HEK293 (cell line): ENCODE data around the gene ZBTB24.

ENCODE experiments used
- CTCF ChIA-PET: fragments of 350-600 bp; formaldehyde crosslinking; extraction: SDS; loops from one replicate; lab custom pipeline; 2021; ENCODE audit warnings: antibody characterized with exemption; lab: Yijun Ruan, JAX
- POLR2A ChIA-PET: fragments of 300-600 bp; formaldehyde crosslinking; extraction: SDS; loops from one replicate; lab custom pipeline; 2020; ENCODE audit warnings: antibody characterized with exemption, inconsistent platforms; lab: Yijun Ruan, JAX
- H3K27ac ChIP-seq: fragments of 200-500 bp; sonication (Bioruptor generic); 2 replicates; pipeline ENCODE4 v1.5.1; 2014; ENCODE audit warnings: low read depth, low read length, control low read depth, inconsistent platforms; ENCODE audit errors: extremely low read depth
- H3K36me3 ChIP-seq, 2 experiments: fragments of 200-500 bp in 1 of 2; sonication (Bioruptor generic) in 1 of 2; 1 replicate in 1 of 2; 2 replicates in 1 of 2; pipeline ENCODE4 v1.5.1; 2014 to 2017; ENCODE audit warnings: inconsistent platforms in 2 of 2, low read length in 2 of 2; ENCODE audit not compliant: control insufficient read depth in 2 of 2, insufficient read depth in 1 of 2
- H3K4me1 ChIP-seq: fragments of 200-500 bp; sonication (Bioruptor generic); 2 replicates; pipeline ENCODE4 v1.5.1; 2014; ENCODE audit warnings: mild to moderate bottlenecking, low read length, inconsistent platforms; ENCODE audit not compliant: control insufficient read depth, insufficient read depth
- H3K4me3 ChIP-seq: 2 replicates; pipeline ENCODE4 v1.5.1; 2011; ENCODE audit warnings: low read depth, mild to moderate bottlenecking, control low read depth, low read length, moderate library complexity
- H3K9me3 ChIP-seq: fragments of 200-500 bp; sonication (Bioruptor generic); 2 replicates; pipeline ENCODE4 v1.5.1; 2014; ENCODE audit warnings: low read depth, low read length, inconsistent platforms; ENCODE audit not compliant: control insufficient read depth, insufficient read depth
- OSR2 ChIP-seq: fragments of 450-650 bp; formaldehyde crosslinking; IDR thresholded peaks from 2 replicates; pipeline ENCODE4 v1.5.1; 2016; ENCODE audit warnings: missing biosample characterization, missing genetic modification characterization
- PRDM10 ChIP-seq: fragments of 450-650 bp; formaldehyde crosslinking; IDR thresholded peaks from 2 replicates; pipeline ENCODE4 v1.5.1; 2016; ENCODE audit warnings: missing biosample characterization, missing genetic modification characterization
- PRDM4 ChIP-seq: fragments of 450-650 bp; formaldehyde crosslinking; IDR thresholded peaks from 2 replicates; pipeline ENCODE4 v1.5.1; 2017; ENCODE audit warnings: missing biosample characterization, missing genetic modification characterization
- SP3 ChIP-seq: fragments of 450-650 bp; formaldehyde crosslinking; IDR thresholded peaks from 2 replicates; pipeline ENCODE4 v1.5.1; 2016; ENCODE audit warnings: missing biosample characterization, missing genetic modification characterization
- ZBTB17 ChIP-seq: fragments of 450-650 bp; formaldehyde crosslinking; IDR thresholded peaks from 2 replicates; pipeline ENCODE4 v1.5.1; 2016; ENCODE audit warnings: missing biosample characterization, missing genetic modification characterization
- ZEB2 ChIP-seq: fragments of 450-650 bp; formaldehyde crosslinking; IDR thresholded peaks from 2 replicates; pipeline ENCODE4 v1.5.1; 2016; ENCODE audit warnings: missing biosample characterization, missing genetic modification characterization
- ZNF175 ChIP-seq: fragments of 450-650 bp; formaldehyde crosslinking; IDR thresholded peaks from 2 replicates; pipeline ENCODE4 v1.5.1; 2016; ENCODE audit warnings: missing biosample characterization, missing genetic modification characterization
- ZNF23 ChIP-seq: fragments of 450-650 bp; formaldehyde crosslinking; IDR thresholded peaks from 2 replicates; pipeline ENCODE4 v1.5.1; 2016; ENCODE audit warnings: missing biosample characterization, missing genetic modification characterization, borderline replicate concordance
- ZNF239 ChIP-seq: fragments of 450-650 bp; formaldehyde crosslinking; IDR thresholded peaks from 2 replicates; pipeline ENCODE4 v1.5.1; 2016; ENCODE audit warnings: missing biosample characterization, missing genetic modification characterization
- ZNF37A ChIP-seq: fragments of 450-650 bp; IDR thresholded peaks from 2 replicates; pipeline ENCODE4 v1.5.1; 2018; ENCODE audit warnings: missing biosample characterization, missing genetic modification characterization
- ZNF404 ChIP-seq: fragments of 450-650 bp; formaldehyde crosslinking; IDR thresholded peaks from 2 replicates; pipeline ENCODE4 v1.5.1; 2017; ENCODE audit warnings: missing biosample characterization, missing genetic modification characterization
- ZNF449 ChIP-seq: fragments of 450-650 bp; formaldehyde crosslinking; IDR thresholded peaks from 2 replicates; pipeline ENCODE4 v1.5.1; 2017; ENCODE audit warnings: missing biosample characterization, mild to moderate bottlenecking, missing genetic modification characterization, moderate library complexity
- ZNF513 ChIP-seq: fragments of 450-650 bp; IDR thresholded peaks from 2 replicates; pipeline ENCODE4 v1.5.1; 2018; ENCODE audit warnings: missing biosample characterization, missing genetic modification characterization
- ZNF571 ChIP-seq: fragments of 450-650 bp; formaldehyde crosslinking; IDR thresholded peaks from 2 replicates; pipeline ENCODE4 v1.5.0; 2017; ENCODE audit warnings: missing biosample characterization, missing genetic modification characterization
- ZNF629 ChIP-seq: fragments of 450-650 bp; formaldehyde crosslinking; IDR thresholded peaks from 2 replicates; pipeline ENCODE4 v1.5.1; 2017; ENCODE audit warnings: missing biosample characterization, missing genetic modification characterization
- ZNF777 ChIP-seq: fragments of 450-650 bp; formaldehyde crosslinking; IDR thresholded peaks from 2 replicates; pipeline ENCODE4 v1.5.1; 2017; ENCODE audit warnings: missing biosample characterization, missing genetic modification characterization, borderline replicate concordance
- ZSCAN16 ChIP-seq: fragments of 450-650 bp; formaldehyde crosslinking; IDR thresholded peaks from 2 replicates; pipeline ENCODE4 v1.5.1; 2016; ENCODE audit warnings: missing biosample characterization, missing genetic modification characterization
- TF ChIP-seq, protein P1 (sequence below): fragments of 450-650 bp; formaldehyde crosslinking; IDR thresholded peaks from 2 replicates; pipeline ENCODE4 v1.5.1; 2016; ENCODE audit warnings: missing biosample characterization, missing genetic modification characterization, borderline replicate concordance
- TF ChIP-seq, protein P2 (sequence below): fragments of 450-650 bp; formaldehyde crosslinking; IDR thresholded peaks from 2 replicates; pipeline ENCODE4 v1.5.1; 2016; ENCODE audit warnings: missing biosample characterization, missing genetic modification characterization

Gene ZBTB24

DNA sequence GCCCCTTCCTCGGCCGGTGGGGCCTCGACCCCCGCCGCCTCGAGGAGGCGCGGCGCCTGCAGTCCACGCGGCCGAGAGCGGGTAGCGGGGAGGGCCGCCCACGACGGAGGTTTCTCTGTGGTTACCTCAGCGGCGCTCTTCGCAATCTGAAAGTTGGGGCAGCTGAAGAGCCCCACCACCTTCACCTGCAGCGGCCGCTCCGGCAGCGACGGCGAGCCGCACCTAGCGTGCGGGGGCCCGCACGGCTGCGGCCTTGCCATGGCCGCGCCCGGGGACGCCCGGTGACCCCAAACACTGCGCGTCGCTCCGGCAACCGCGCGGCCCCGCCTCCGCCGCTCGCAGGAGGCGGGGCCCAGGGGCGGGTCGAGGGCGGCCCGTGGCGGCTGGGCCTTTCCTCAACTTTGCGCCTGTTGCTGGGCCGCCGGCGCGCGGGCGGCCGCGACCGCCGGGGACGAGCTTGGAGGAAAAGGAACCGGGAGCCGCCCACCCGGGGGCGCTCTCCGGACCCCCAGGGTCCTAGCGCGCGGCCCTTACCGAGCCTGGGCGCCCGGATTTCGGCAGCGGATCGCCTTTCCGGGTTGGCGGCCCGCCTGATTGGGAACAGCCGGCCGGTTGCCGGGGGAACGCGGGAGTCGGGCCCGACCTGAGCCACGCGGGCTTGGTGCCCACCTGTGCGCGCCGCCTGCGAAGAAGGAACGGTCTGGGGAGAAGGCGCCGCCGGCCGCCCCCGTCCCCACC lies 42.5 kb downstream of the ZBTB24 start, which contains the start of the genes PPIL6 and SMPD2 (continued):
- TF ChIP-seq SP3 (tag by site-specific recombination) (peak; percentile 66), ZBTB17 (tag by site-specific recombination) (peak; percentile 12; the same call in 1 of the 2 replicates), ZNF629 (tag by site-specific recombination) (peak; percentile 23; the same call in 1 of the 2 replicates), ZNF239 (tag by site-specific recombination) (no peak), ZEB2 (peak; percentile 68; the same call in 1 of the 2 replicates), ZNF449 (tag by site-specific recombination) (peak; percentile 67)
- TF ChIP-seq, protein P1, sequence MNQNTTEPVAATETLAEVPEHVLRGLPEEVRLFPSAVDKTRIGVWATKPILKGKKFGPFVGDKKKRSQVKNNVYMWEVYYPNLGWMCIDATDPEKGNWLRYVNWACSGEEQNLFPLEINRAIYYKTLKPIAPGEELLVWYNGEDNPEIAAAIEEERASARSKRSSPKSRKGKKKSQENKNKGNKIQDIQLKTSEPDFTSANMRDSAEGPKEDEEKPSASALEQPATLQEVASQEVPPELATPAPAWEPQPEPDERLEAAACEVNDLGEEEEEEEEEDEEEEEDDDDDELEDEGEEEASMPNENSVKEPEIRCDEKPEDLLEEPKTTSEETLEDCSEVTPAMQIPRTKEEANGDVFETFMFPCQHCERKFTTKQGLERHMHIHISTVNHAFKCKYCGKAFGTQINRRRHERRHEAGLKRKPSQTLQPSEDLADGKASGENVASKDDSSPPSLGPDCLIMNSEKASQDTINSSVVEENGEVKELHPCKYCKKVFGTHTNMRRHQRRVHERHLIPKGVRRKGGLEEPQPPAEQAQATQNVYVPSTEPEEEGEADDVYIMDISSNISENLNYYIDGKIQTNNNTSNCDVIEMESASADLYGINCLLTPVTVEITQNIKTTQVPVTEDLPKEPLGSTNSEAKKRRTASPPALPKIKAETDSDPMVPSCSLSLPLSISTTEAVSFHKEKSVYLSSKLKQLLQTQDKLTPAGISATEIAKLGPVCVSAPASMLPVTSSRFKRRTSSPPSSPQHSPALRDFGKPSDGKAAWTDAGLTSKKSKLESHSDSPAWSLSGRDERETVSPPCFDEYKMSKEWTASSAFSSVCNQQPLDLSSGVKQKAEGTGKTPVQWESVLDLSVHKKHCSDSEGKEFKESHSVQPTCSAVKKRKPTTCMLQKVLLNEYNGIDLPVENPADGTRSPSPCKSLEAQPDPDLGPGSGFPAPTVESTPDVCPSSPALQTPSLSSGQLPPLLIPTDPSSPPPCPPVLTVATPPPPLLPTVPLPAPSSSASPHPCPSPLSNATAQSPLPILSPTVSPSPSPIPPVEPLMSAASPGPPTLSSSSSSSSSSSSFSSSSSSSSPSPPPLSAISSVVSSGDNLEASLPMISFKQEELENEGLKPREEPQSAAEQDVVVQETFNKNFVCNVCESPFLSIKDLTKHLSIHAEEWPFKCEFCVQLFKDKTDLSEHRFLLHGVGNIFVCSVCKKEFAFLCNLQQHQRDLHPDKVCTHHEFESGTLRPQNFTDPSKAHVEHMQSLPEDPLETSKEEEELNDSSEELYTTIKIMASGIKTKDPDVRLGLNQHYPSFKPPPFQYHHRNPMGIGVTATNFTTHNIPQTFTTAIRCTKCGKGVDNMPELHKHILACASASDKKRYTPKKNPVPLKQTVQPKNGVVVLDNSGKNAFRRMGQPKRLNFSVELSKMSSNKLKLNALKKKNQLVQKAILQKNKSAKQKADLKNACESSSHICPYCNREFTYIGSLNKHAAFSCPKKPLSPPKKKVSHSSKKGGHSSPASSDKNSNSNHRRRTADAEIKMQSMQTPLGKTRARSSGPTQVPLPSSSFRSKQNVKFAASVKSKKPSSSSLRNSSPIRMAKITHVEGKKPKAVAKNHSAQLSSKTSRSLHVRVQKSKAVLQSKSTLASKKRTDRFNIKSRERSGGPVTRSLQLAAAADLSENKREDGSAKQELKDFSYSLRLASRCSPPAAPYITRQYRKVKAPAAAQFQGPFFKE, result no peak

- H3K36me3 ChIP-seq, result no peaks in the 10 kb centered on the region
- ChIA-PET CTCF (interaction anchor here (0.8 to 2.0 kb wide), 2 partner anchors 248 to 652 kb away, joined by 3 to 8 read pairs; no protein-coding TSS in a partner anchor), POLR2A (interaction anchor here (0.6 kb wide), 1 partner anchor 52 kb away, joined by 3 read pairs; no protein-coding TSS in a partner anchor)
- no peaks in the 10 kb centered on the region for H3K9me3 ChIP-seq
- no peaks in the 10 kb centered on the region for H3K4me1 ChIP-seq
- H3K4me3 ChIP-seq, result no peak overlapping the region
- no peak overlapping the region for H3K27ac ChIP-seq
- TF ChIP-seq ZNF571 (tag by site-specific recombination) (no peak), ZNF513 (tag by site-specific recombination) (no peak), ZSCAN16 (no peak), ZNF777 (no peak), OSR2 (tag by site-specific recombination) (no peak), PRDM10 (no peak), ZNF37A (tag by site-specific recombination) (no peak), ZNF175 (tag by site-specific recombination) (no peak), ZNF23 (no peak), PRDM4 (no peak), ZNF404 (no peak)
- TF ChIP-seq, protein P2, sequence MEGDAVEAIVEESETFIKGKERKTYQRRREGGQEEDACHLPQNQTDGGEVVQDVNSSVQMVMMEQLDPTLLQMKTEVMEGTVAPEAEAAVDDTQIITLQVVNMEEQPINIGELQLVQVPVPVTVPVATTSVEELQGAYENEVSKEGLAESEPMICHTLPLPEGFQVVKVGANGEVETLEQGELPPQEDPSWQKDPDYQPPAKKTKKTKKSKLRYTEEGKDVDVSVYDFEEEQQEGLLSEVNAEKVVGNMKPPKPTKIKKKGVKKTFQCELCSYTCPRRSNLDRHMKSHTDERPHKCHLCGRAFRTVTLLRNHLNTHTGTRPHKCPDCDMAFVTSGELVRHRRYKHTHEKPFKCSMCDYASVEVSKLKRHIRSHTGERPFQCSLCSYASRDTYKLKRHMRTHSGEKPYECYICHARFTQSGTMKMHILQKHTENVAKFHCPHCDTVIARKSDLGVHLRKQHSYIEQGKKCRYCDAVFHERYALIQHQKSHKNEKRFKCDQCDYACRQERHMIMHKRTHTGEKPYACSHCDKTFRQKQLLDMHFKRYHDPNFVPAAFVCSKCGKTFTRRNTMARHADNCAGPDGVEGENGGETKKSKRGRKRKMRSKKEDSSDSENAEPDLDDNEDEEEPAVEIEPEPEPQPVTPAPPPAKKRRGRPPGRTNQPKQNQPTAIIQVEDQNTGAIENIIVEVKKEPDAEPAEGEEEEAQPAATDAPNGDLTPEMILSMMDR, result no peak
Observed at GRCh38 chr6:109436041-109436440, 47.0 kb downstream of the ZBTB24 start.
